SH-SY5Y (cell line): ENCODE data around the gene CRACDL.

Source experiments
- GATA2 ChIP-seq: IDR thresholded peaks from 2 replicates; pipeline ENCODE4 v1.6.1; 2011; ENCODE audit warnings: mild to moderate bottlenecking, low read depth, low read length
- GATA3 ChIP-seq: IDR thresholded peaks from 2 replicates; pipeline ENCODE4 v1.6.1; 2011; ENCODE audit warnings: low read depth, mild to moderate bottlenecking, low read length, moderate library complexity

- no peak for TF ChIP-seq GATA3
- no peak for TF ChIP-seq GATA2
These were observed 113.5 kb downstream of the CRACDL start for GRCh38 chr2:98822301-98823164.
